ENCODE results near the gene OCRL.

DNA sequence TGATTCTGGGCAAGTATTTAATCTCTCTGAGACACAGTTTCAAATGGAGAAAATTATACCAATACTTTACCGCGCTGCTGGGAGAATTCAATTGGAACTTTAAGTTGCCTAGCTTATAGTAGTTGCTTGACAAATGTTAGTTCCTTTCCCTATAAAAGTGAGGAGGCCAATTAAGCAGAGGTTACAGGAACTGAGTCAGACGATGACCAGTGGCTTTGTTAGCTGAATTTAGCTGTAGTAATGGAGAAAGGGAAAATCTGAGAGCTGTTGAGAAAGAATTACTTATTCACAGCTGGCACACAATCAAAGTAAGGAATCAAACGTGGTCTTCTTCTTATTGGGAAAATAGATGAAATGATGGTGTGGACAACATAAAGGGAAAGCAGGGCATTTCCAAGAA is 46.4 kb upstream of the OCRL start:
- TF ChIP-seq, protein P1, sequence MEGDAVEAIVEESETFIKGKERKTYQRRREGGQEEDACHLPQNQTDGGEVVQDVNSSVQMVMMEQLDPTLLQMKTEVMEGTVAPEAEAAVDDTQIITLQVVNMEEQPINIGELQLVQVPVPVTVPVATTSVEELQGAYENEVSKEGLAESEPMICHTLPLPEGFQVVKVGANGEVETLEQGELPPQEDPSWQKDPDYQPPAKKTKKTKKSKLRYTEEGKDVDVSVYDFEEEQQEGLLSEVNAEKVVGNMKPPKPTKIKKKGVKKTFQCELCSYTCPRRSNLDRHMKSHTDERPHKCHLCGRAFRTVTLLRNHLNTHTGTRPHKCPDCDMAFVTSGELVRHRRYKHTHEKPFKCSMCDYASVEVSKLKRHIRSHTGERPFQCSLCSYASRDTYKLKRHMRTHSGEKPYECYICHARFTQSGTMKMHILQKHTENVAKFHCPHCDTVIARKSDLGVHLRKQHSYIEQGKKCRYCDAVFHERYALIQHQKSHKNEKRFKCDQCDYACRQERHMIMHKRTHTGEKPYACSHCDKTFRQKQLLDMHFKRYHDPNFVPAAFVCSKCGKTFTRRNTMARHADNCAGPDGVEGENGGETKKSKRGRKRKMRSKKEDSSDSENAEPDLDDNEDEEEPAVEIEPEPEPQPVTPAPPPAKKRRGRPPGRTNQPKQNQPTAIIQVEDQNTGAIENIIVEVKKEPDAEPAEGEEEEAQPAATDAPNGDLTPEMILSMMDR (conservative IDR thresholded peaks at IDR 0.05; ENCODE audit: low read depth, low read length): no peak
- no peak for TF ChIP-seq EZH2 (IDR thresholded peaks at IDR 0.05; ENCODE audit: low read length, unreplicated experiment)
- no peak for TF ChIP-seq EZH2phosphoT487 (IDR thresholded peaks at IDR 0.05; ENCODE audit: borderline replicate concordance, low read length)
